Neutrophil (primary cell): ENCODE results near the gene LRRC25.

ENCODE experiments used
- H3K27ac ChIP-seq: fragments of 200-600 bp; sonication (generic); 2 replicates; pipeline ENCODE4 v1.5.1; 2016; ENCODE audit warnings: mild to moderate bottlenecking, moderate library complexity
- H3K27me3 ChIP-seq: fragments of 200-600 bp; sonication (generic); 2 replicates; pipeline ENCODE4 v1.6.0; 2016; ENCODE audit warnings: mild to moderate bottlenecking
- H3K36me3 ChIP-seq: fragments of 200-600 bp; sonication (generic); 2 replicates; pipeline ENCODE4 v1.5.1; 2017
- H3K4me1 ChIP-seq, 2 experiments: fragments of 200-600 bp in 1 of 2; sonication (generic) in 1 of 2; 1 replicate in 1 of 2; 2 replicates in 1 of 2; pipeline versions ENCODE4 v1.5.1 to v1.6.1; 2013 to 2016; ENCODE audit warnings: low read depth in 1 of 2, low read length in 1 of 2, mild to moderate bottlenecking in 1 of 2, moderate library complexity in 1 of 2; ENCODE audit not compliant: control insufficient read depth in 1 of 2, insufficient read depth in 1 of 2
- H3K4me3 ChIP-seq, 2 experiments: fragments of 200-600 bp in 1 of 2; sonication (generic) in 1 of 2; 1 replicate in 1 of 2; 2 replicates in 1 of 2; pipeline ENCODE4 v1.5.1; 2013 to 2016; ENCODE audit warnings: low read depth in 1 of 2, low read length in 1 of 2, mild to moderate bottlenecking in 1 of 2, moderate library complexity in 1 of 2
- H3K9me3 ChIP-seq: fragments of 200-600 bp; sonication (generic); 2 replicates; pipeline ENCODE4 v1.5.1; 2016
- TF ChIP-seq, protein P1 (sequence below): fragments of 200-600 bp; sonication (generic); IDR thresholded peaks from 2 replicates; pipeline ENCODE4 v1.5.1; 2016; ENCODE audit warnings: antibody characterized with exemption

The LRRC25 gene

DNA sequence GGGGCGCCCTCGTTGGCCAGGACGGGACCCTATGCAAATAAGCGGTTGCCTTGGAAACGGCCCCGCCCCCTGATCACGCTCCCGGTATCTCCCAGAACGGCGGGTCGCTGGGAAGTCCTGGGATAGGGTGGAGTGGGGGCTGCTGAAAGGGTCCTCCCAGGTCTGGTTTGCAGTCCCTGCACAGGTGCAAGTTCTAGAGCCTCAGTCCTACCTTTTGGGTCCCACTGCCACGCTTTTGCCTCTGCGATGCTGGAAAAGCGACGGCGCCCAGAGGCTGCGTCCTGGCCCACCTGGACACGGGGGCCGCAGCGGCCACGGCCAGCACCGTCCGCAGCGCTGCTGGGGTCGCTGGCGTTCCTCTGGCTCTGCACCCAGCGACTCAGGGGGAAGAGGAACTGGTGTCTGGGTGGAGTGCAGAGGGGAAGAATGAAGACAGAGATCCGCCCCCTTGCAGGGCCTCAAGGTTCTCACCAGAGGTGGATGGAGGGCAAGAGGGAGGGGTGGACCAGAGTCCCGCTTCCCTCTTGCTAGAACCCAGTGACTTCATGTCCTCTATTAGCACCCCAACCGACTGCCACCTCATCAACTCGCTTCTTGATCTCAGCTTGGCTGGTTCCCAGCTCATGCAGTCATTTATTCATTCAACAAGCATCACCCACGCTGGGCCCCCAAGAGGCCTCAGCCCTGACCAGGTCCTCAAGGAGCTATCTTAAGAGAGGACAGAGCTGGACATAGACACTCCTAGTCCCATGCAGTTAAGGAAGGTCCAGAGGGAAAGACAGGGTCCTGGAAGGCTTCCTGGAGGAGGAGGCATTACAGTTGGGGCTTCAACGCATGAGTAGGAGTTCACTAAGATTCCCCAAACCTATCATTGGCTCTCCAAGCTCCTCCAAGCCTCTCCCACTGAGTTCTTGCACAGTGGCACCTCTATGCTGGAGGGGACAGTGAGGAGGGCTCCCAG is at the start of gene LRRC25:
Gene LRRC25 (minus strand): TSS at position 381 of the 961 bp plus-strand sequence. CDS start 659 bp downstream, outside the sequence.
- Histone ChIP-seq H3K27me3 (no peaks in the 10 kb centered on the region), H3K9me3 (no peaks in the 10 kb centered on the region), H3K27ac (peak within 1 kb of the TSS; percentile 98), H3K4me3 (peak within 1 kb of the TSS; percentile 90 to 100), H3K4me1 (peaks cover 85 to 90% of the 10 kb centered on the region in 2 experiments), H3K36me3 (peaks cover 33% of the 10 kb centered on the region)
- TF ChIP-seq, protein P1, sequence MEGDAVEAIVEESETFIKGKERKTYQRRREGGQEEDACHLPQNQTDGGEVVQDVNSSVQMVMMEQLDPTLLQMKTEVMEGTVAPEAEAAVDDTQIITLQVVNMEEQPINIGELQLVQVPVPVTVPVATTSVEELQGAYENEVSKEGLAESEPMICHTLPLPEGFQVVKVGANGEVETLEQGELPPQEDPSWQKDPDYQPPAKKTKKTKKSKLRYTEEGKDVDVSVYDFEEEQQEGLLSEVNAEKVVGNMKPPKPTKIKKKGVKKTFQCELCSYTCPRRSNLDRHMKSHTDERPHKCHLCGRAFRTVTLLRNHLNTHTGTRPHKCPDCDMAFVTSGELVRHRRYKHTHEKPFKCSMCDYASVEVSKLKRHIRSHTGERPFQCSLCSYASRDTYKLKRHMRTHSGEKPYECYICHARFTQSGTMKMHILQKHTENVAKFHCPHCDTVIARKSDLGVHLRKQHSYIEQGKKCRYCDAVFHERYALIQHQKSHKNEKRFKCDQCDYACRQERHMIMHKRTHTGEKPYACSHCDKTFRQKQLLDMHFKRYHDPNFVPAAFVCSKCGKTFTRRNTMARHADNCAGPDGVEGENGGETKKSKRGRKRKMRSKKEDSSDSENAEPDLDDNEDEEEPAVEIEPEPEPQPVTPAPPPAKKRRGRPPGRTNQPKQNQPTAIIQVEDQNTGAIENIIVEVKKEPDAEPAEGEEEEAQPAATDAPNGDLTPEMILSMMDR, result peak; percentile 59

DNA sequence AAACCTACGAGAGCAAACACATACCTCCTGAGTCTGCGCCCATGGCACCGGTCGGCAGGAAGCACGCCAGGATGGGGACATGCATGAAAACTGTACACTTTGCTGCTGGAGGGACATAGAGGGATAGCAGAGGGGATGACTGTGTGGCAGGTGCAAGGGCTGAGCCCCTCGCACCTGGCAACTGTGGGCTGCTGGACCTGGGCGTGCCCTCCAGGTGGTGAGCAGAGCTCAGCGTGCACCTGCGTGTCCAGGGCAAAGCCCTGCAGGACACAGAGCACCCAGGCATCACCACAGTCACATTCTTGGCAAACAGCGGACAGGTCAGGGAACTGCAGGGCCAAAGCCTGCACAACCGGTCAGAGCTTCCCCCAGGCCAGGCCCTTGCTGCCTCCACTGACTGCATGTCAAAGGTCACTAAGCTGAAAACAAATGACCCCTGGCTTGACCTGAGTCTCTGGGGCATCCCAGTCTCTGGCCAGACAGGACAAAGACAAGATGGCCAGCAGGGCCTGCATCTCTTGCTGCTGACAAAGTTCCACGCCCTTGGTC is 49.5 kb upstream of the LRRC25 start:
- H3K4me3 ChIP-seq, result no peak overlapping the region
- H3K36me3 ChIP-seq, result peaks cover 93% of the 10 kb centered on the region
- no peaks in the 10 kb centered on the region for H3K9me3 ChIP-seq
- peaks cover 0 to 4% of the 10 kb centered on the region in 2 experiments for H3K4me1 ChIP-seq
- no peaks in the 10 kb centered on the region for H3K27me3 ChIP-seq
- H3K27ac ChIP-seq, result no peak overlapping the region
- TF ChIP-seq, protein P1, result no peak

DNA sequence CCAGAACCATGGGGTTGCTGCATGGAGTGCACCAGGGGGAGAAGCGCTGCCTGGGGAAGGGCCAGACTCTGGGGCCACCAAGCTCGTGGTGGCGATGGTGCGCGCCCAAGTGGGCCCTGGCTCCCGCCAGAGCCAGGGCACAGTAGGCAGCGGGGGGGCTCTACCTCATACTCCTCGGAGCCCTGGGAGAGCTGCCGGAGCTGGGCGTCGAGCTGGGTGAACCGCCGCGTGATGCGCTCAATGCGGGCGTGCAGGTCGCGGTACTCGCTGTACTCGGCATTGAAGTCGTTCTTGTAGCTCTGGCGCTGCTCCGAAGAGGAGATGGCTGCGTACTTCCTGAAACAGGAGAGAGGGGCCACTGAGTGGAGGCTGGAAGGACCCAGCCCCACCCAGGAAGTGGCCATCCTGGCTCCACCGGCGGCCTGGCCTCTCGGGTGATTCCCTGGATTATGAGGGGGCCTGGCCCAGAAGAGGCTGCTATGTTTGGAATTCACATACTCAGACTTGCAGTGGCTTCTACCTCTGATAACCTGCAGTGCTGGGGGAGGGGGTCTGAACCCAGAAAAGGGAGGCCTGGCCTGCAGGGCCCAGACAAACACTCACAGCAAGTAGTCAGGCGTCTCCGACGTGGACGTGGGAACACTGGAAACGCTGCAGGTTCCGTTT is 48.9 kb upstream of the LRRC25 start:
- Histone ChIP-seq H3K9me3 (no peaks in the 10 kb centered on the region), H3K4me3 (no peak overlapping the region), H3K27me3 (no peaks in the 10 kb centered on the region), H3K27ac (no peak overlapping the region), H3K36me3 (peaks cover 92% of the 10 kb centered on the region), H3K4me1 (peaks cover 0 to 4% of the 10 kb centered on the region in 2 experiments)
- TF ChIP-seq, protein P1, result no peak

DNA sequence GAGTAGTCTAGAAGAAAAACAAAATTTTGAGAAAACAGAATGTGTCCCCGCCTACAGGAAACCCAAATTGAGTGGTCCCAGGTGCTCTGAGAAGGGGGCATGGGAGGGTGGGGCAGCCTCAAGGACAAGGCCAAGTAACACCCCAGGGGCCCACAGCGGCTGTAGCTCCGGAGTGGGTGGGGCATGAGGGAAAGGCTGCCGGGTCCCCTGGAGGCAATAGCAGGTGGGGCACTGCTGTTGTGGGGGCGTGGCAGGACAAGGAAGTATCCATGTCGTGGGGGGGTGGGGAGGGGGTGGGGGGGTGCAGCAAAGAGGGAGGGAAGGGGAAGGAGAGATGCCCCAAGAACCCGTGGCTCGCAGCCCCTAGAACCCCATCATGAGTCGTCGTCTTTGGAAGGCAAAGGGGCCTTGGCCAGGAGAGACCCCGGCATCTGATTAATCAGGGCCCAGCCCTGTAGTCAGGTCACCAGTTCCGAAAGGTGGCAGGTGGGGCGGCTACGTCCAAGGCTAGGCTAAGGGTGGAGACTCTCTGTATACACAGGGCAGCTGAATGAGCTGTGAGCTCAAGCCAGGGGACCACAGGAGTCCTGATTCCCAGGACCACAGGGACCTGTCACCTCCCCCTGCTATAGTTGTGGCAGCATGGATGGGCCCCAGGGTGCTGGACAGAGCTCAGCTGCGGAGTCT is 48.0 kb upstream of the LRRC25 start:
- TF ChIP-seq, protein P1, result no peak
- Histone ChIP-seq H3K4me3 (no peak overlapping the region), H3K4me1 (no peaks in the 10 kb centered on the region), H3K27me3 (no peaks in the 10 kb centered on the region), H3K27ac (no peak overlapping the region), H3K36me3 (peaks cover 90% of the 10 kb centered on the region), H3K9me3 (no peaks in the 10 kb centered on the region)

DNA sequence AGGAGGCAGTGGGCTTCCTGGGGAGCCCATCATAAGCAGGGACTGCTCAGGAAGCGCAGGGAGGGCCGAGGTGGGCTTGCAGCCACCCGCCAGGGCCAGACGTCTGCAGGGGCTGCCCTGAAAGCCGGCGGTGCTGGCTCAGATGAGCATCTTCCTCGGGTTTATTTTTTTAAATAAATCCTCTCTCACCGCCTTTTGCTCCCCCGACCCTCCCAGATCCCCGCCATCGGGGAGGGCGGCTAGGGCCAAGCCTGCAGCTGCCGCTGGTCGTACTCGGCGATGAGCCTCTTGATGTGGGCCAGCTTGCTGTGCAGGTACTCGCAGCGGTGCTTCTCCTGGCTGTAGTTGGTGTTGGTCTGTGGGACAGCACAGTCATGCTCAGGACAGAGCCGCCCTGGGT is 47.1 kb upstream of the LRRC25 start:
- peaks cover 81% of the 10 kb centered on the region for H3K36me3 ChIP-seq
- H3K9me3 ChIP-seq, result no peaks in the 10 kb centered on the region
- TF ChIP-seq, protein P1, result no peak
- no peaks in the 10 kb centered on the region for H3K4me1 ChIP-seq
- H3K27ac ChIP-seq, result no peak overlapping the region
- no peak overlapping the region for H3K4me3 ChIP-seq
- peaks cover 9% of the 10 kb centered on the region for H3K27me3 ChIP-seq
